MM.1S (cell line): ENCODE results near the gene MAGOHB.

Experiments used
- DNase-seq: peaks from one replicate; pipeline ENCODE4 v3.0.0-alpha.2; 2015
- H2AFZ ChIP-seq: fragments of 300-600 bp; sonication (generic); 2 replicates; pipeline ENCODE4 v1.6.0; 2016; ENCODE audit warnings: antibody characterized with exemption, low read length
- H3F3A ChIP-seq: fragments of 300-600 bp; sonication (generic); 2 replicates; pipeline ENCODE4 v1.6.1; 2016; ENCODE audit warnings: mild to moderate bottlenecking, antibody characterized with exemption, low read length, moderate library complexity, mixed read lengths; ENCODE audit not compliant: insufficient read depth
- H3K27ac ChIP-seq: fragments of 300-600 bp; sonication (generic); 2 replicates; pipeline ENCODE4 v1.5.1; 2016; ENCODE audit warnings: mild to moderate bottlenecking, low read length
- H3K27me3 ChIP-seq: fragments of 300-600 bp; sonication (generic); replicated peaks from 2 replicates; pipeline ENCODE4 v1.6.0; 2016; ENCODE audit warnings: low read length; ENCODE audit not compliant: insufficient read depth
- H3K36me3 ChIP-seq: fragments of 300-600 bp; sonication (generic); replicated peaks from 2 replicates; pipeline ENCODE4 v1.6.1; 2016; ENCODE audit warnings: mild to moderate bottlenecking, low read length, mixed read lengths; ENCODE audit not compliant: insufficient read depth
- H3K4me1 ChIP-seq: fragments of 300-600 bp; sonication (generic); 2 replicates; pipeline ENCODE4 v1.6.1; 2016; ENCODE audit warnings: low read length, mixed read lengths
- H3K4me2 ChIP-seq: fragments of 300-600 bp; sonication (generic); 2 replicates; pipeline ENCODE4 v1.6.0; 2016; ENCODE audit warnings: low read depth, low read length
- H3K4me3 ChIP-seq: fragments of 300-600 bp; sonication (generic); 2 replicates; pipeline ENCODE4 v1.5.1; 2016; ENCODE audit warnings: low read length, mixed read lengths
- H3K79me2 ChIP-seq: fragments of 300-600 bp; sonication (generic); 2 replicates; pipeline ENCODE4 v1.6.1; 2016; ENCODE audit warnings: mixed run types, low read length, mixed read lengths
- H3K9ac ChIP-seq: fragments of 300-600 bp; sonication (generic); 2 replicates; pipeline ENCODE4 v1.6.1; 2016; ENCODE audit warnings: low read length, mixed read lengths
- H3K9me2 ChIP-seq: fragments of 300-600 bp; sonication (generic); replicated peaks from 2 replicates; pipeline ENCODE4 v1.6.1; 2016; ENCODE audit warnings: mild to moderate bottlenecking, low read length, mixed read lengths; ENCODE audit not compliant: insufficient read depth
- H3K9me3 ChIP-seq: fragments of 300-600 bp; sonication (generic); replicated peaks from 2 replicates; pipeline ENCODE4 v1.6.1; 2016; ENCODE audit warnings: mild to moderate bottlenecking, low read length, mixed read lengths; ENCODE audit not compliant: insufficient read depth
- H4K20me1 ChIP-seq: fragments of 300-600 bp; sonication (generic); 2 replicates; pipeline ENCODE4 v1.6.1; 2016; ENCODE audit warnings: mild to moderate bottlenecking, low read length, moderate library complexity, mixed read lengths; ENCODE audit not compliant: insufficient read depth
- EZH2 ChIP-seq: fragments of 300-600 bp; sonication (generic); optimal IDR thresholded peaks from 2 replicates; pipeline ENCODE3; 2017; ENCODE audit warnings: low read depth, mild to moderate bottlenecking, antibody characterized with exemption, low read length, mixed read lengths
- EZH2phosphoT487 ChIP-seq: fragments of 300-600 bp; sonication (generic); IDR thresholded peaks from 2 replicates; pipeline ENCODE4 v1.6.1; 2018; ENCODE audit warnings: antibody characterized with exemption, low read length
- TF ChIP-seq, protein P1 (sequence below): fragments of 300-600 bp; sonication (generic); IDR thresholded peaks from 2 replicates; pipeline ENCODE4 v1.5.1; 2016; ENCODE audit warnings: antibody characterized with exemption, low read length, mixed read lengths

Gene MAGOHB

DNA sequence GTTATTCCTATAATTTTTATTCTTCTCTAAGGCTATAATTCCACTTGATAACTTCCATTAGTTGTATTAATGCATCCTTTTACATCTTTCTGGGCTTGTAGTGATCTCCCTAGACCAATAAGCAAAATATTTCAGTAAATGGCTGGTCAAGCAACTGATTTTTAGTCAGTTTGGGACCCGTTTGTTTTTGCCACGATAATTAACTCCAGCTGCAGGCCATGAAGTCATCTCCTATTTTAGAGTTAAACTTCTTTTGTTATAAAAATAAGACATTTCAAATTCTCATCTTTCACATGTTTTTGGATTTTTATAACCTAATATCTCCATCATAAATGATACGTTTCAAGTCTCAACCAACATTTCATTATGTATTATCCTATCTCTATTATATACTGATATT lies 49.4 kb downstream of the MAGOHB start:
- Histone ChIP-seq H3K27ac (no peak overlapping the region), H3K4me3 (no peak overlapping the region)
- no peak for DNase-seq

DNA sequence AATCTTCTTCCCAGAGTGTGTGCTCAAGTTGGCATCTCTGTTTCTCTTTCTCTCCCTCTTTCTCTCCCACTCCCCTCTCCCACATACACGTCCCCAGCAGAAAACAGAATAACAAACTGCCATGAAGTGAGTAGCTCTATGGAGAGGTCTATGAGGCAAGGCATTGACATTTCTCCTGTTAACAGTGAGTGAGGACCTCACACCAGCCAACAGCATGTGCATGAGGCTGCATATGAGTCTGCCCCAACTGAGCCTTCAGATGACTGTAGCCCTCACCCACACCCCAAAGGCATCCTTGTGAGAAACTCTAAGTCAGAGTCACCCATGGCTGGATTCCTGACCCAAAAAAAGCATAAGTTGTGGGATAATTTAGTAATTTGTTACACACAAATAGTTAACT lies 50.4 kb downstream of the MAGOHB start:
- no peaks in the 10 kb centered on the region for H3K36me3 ChIP-seq
- H3K4me2 ChIP-seq: no peak overlapping the region
- peaks cover 3% of the 10 kb centered on the region; the same call in 1 of the 2 replicates for H3F3A ChIP-seq
- H3K9ac ChIP-seq: no peak overlapping the region
- no peak overlapping the region for H2AFZ ChIP-seq
- H3K4me3 ChIP-seq: no peak overlapping the region
- H3K9me2 ChIP-seq: no peaks in the 10 kb centered on the region
- TF ChIP-seq, protein P1, sequence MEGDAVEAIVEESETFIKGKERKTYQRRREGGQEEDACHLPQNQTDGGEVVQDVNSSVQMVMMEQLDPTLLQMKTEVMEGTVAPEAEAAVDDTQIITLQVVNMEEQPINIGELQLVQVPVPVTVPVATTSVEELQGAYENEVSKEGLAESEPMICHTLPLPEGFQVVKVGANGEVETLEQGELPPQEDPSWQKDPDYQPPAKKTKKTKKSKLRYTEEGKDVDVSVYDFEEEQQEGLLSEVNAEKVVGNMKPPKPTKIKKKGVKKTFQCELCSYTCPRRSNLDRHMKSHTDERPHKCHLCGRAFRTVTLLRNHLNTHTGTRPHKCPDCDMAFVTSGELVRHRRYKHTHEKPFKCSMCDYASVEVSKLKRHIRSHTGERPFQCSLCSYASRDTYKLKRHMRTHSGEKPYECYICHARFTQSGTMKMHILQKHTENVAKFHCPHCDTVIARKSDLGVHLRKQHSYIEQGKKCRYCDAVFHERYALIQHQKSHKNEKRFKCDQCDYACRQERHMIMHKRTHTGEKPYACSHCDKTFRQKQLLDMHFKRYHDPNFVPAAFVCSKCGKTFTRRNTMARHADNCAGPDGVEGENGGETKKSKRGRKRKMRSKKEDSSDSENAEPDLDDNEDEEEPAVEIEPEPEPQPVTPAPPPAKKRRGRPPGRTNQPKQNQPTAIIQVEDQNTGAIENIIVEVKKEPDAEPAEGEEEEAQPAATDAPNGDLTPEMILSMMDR: no peak
- TF ChIP-seq EZH2phosphoT487: no peak
- H4K20me1 ChIP-seq: no peaks in the 10 kb centered on the region
- H3K4me1 ChIP-seq: peaks cover 1% of the 10 kb centered on the region; the same call in 1 of the 2 replicates
- H3K9me3 ChIP-seq: no peaks in the 10 kb centered on the region
- DNase-seq: no peak
- H3K79me2 ChIP-seq: no peaks in the 10 kb centered on the region
- H3K27ac ChIP-seq: no peak overlapping the region
- peaks cover 11% of the 10 kb centered on the region; the same call in 1 of the 2 replicates for H3K27me3 ChIP-seq

More for the DNA sequence above, 49.4 kb downstream of the MAGOHB start:
- Histone ChIP-seq H3K9me2 (no peaks in the 10 kb centered on the region), H3K4me1 (no peaks in the 10 kb centered on the region), H3K4me2 (no peak overlapping the region), H3F3A (no peaks in the 10 kb centered on the region), H4K20me1 (no peaks in the 10 kb centered on the region), H2AFZ (no peak overlapping the region), H3K9ac (no peak overlapping the region), H3K79me2 (no peaks in the 10 kb centered on the region), H3K9me3 (no peaks in the 10 kb centered on the region), H3K27me3 (0 out of 2 replicates have a peak, but pooled peaks cover 5% of the 10 kb centered on the region), H3K36me3 (no peaks in the 10 kb centered on the region)
- TF ChIP-seq EZH2phosphoT487: no peak
- TF ChIP-seq EZH2: no peak
- TF ChIP-seq, protein P1: no peak

DNA sequence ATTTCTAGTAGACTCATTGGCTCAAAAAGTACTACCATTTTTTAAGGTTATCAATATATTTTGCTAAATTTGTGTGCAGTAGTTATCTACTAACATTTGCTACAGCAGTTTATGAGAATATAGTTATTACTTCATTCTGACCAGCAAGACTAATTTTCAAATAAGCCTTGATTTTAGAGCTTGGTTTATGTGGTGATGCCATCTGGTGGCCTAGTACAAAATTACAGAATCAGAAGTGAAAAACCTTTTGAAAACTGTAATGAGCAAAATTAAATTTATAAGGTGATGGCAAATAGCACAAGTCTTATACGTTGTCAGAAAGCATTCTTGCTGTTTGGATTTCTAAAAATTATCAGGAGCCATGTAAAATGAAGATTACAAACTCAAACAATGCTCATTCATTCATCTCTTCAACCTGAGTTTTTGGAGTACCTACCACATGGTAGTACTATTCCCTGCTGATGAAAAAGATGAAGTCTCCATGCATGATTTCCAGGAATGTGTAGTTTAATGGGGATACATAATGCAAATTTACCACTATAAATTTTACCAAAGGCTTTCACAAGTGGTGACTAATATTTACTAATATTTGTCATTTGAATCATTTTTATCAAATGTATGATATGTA lies 51.0 kb downstream of the MAGOHB start:
- TF ChIP-seq, protein P1: peak; percentile 69
- no peak for TF ChIP-seq EZH2phosphoT487
- no peak overlapping the region for H2AFZ ChIP-seq
- no peaks in the 10 kb centered on the region for H3K79me2 ChIP-seq
- H4K20me1 ChIP-seq: no peaks in the 10 kb centered on the region
- no peaks in the 10 kb centered on the region for H3K36me3 ChIP-seq
- peaks cover 6% of the 10 kb centered on the region for H3F3A ChIP-seq
- no peak overlapping the region for H3K4me2 ChIP-seq
- H3K9me2 ChIP-seq: no peaks in the 10 kb centered on the region
- peak; percentile 40 for DNase-seq
- H3K9me3 ChIP-seq: no peaks in the 10 kb centered on the region
- peaks cover 5% of the 10 kb centered on the region for H3K4me1 ChIP-seq
- no peak overlapping the region for H3K27ac ChIP-seq
- H3K27me3 ChIP-seq: peaks cover 12% of the 10 kb centered on the region
- H3K9ac ChIP-seq: no peak overlapping the region
- no peak overlapping the region for H3K4me3 ChIP-seq
